LNCaP clone FGC (cell line): ENCODE measurements around the gene NOP10.

Source experiments
- DNase-seq: peaks from one replicate; pipeline ENCODE4 v3.0.0-alpha.2; 2011; ENCODE audit warnings: low read depth
- H3K4me3 ChIP-seq: 2 replicates; pipeline ENCODE4 v1.5.1; 2011; ENCODE audit warnings: mild to moderate bottlenecking, low read depth, low read length, control low read depth
- CTCF ChIP-seq: IDR thresholded peaks from 2 replicates; pipeline ENCODE4 v1.5.1; 2012; ENCODE audit warnings: mild to moderate bottlenecking; ENCODE audit not compliant: control insufficient read depth, insufficient read depth; ENCODE audit errors: extremely low read depth

Gene NOP10

GRCh38 chr15:34335176-34336032 is 7.5 kb downstream of the NOP10 start:
- no peak for DNase-seq
- no peak for TF ChIP-seq CTCF
- no peak overlapping the region for H3K4me3 ChIP-seq

- no peak overlapping the region for H3K4me3 ChIP-seq
- DNase-seq: no peak
These were observed 8.3 kb downstream of the NOP10 start for GRCh38 chr15:34334672-34335071.

GRCh38 chr15:34332553-34333120 is 10.3 kb downstream of the NOP10 start:
- no peak overlapping the region for H3K4me3 ChIP-seq
- DNase-seq: no peak
- TF ChIP-seq CTCF: no peak

More at GRCh38 chr15:34334672-34335071, 8.3 kb downstream of the NOP10 start:
- TF ChIP-seq CTCF: no peak

- no peak for TF ChIP-seq CTCF
- no peak for DNase-seq
- no peak overlapping the region for H3K4me3 ChIP-seq
These were observed 11.1 kb downstream of the NOP10 start for GRCh38 chr15:34331809-34332208.

GRCh38 chr15:34330279-34330678 is 12.7 kb downstream of the NOP10 start:
- no peak overlapping the region for H3K4me3 ChIP-seq
- DNase-seq: no peak
- no peak for TF ChIP-seq CTCF

GRCh38 chr15:34329006-34329405 is 13.9 kb downstream of the NOP10 start:
- H3K4me3 ChIP-seq: no peak overlapping the region
- no peak for TF ChIP-seq CTCF
- no peak for DNase-seq
